GOT3 (cell line): Measurements from ENCODE around the gene CHCHD1.
"Not testable (repeated sequence)": the region's sequence is repeated elsewhere in the genome, so short reads cannot be mapped to it uniquely, and the experiment has no call there.

Source experiments
- DNase-seq: peaks from one replicate; lab custom pipeline; 2025; ENCODE audit warnings: mixed read lengths; lab: John Stamatoyannopoulos, UW

The CHCHD1 gene

DNA sequence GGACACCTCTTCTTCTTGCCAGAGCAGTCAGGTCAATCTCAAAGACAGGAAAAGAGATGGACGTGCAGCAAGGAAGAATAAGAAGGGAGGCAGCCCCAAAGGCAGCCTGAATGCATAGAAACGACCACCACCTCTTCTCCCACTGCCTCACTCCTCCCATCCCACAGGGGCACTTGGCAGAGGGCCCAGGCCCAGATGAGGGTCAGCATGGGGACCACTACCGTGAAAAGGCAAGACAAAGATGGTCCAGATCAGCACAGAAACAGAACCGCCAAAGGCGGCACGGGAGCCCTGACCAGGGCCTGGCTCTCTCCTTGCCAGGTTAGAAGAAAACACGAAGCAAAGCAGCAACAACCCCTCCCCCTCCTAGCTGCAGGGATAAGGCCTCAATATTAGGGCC, 31.5 kb downstream of the CHCHD1 start:
- no peak for DNase-seq

DNA sequence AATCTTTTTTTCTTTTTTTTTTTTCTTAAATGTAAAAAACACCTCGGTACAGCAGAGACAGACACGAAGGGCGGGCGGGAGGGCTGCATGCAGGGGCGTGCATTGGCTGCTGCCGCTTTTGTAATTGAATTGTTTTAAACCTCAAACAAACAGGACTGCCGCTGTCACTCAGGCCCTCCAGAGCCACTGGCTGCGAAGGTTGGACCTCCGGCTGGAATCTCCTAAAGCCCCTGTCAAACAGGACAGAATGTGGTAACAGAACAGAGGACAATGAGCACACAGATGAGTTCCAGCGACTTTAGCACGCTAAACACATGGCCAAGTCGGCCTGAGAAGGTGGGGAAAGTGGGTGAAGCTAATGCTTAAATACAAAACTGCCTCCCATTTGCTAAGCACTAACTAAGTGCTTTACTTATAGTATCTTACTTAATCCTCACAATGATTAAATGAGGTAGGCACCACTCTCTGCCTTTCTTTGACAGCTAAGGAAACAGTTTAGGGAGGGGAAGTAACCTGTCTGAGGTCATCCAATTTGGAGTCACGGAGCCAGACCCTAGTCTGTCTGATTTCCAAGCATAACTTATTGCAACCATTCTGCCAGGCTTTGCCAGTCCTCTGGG, 32.5 kb downstream of the CHCHD1 start:
- DNase-seq, result no peak

DNA sequence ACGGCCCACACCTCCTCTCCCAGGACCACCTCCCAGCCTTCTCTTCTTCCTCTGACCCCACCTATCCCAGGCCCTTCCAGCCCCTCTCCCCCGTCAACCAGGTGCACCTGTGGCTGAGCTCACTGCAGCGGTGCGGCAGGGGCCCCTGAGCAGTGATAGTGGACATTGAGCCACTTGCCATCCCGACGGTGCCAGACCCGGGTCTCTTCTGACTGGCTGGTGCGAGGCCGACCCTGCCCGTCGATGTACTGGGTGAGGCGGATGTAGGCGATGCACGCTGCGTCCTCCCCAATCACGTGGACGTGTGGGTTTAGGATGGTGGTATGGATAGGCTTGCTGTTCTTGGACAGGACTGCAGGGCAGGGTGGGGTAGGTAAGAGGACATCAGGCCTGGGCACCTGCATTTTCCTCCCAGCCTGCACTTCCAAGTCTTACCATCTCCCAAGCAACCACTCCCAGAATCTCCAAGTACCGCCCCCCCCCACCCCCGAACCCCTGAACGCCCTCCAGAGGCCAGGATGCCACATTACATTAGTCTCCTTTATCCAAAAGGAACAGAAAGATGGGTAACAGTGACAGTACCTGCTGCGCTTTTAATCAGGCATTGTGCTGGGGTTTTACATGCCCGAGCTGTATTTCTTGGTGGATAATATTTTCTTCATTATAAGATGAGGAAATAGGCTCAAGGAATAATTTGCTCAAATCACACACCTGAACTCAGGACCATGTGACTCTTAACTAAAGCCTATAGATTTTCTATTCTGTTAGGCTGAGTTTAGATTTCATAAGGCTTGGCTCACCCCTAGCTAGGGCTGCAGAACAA, 33.3 kb downstream of the CHCHD1 start:
- DNase-seq, result no peak

DNA sequence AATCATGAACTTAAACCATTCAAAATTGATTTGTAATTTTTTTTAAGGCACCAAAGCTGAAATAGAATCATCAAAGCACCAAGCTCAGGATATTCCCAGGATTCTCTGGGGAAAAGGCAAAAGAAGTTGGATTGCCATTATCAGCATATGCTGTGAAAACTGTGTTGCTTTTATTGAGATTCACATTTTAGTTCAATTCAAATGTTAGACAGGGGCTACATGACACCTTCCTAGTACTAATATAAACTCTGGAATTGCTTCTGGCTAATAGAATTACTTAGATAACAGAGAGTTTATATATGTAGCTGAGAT, 33.8 kb downstream of the CHCHD1 start:
- no peak for DNase-seq

DNA sequence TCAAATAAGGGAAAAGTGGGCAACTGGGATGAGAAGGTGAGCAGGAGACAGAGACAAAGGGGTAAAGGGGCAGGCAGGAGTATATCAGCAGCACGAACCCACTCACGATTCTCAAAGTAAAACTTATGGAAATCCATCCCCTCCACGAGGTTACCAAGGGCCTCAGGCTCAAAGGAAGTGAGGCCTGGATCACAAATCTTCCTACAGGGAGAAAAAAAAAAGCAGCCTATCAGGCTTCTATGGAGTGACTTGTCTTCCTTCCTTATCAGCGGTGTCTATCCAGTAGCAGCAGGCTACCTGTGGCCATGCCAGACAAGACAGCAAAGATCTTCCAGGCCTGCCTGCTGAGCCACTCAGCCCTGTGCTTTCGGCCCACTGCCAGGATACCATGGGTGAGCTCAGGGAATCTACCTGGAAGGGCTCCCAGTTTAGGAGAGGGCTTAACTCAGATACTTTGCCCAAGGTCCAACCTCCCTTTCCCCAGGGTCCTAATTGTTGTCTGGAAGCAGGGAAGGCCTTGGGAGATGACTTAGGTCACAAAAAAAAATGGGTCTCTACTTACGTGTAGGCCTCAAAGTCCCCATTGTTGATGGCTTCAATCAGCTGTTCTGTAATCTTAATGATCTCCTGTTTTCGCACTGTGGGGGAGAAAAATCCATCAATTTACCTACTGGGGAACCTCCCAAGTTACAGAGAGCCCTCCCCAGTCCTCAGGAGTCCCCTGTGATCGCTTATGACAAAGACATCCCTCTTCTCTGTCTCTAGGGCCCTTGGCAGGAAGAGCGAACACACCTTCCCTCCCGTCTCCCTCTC, 35.3 kb downstream of the CHCHD1 start:
- no peak for DNase-seq

DNA sequence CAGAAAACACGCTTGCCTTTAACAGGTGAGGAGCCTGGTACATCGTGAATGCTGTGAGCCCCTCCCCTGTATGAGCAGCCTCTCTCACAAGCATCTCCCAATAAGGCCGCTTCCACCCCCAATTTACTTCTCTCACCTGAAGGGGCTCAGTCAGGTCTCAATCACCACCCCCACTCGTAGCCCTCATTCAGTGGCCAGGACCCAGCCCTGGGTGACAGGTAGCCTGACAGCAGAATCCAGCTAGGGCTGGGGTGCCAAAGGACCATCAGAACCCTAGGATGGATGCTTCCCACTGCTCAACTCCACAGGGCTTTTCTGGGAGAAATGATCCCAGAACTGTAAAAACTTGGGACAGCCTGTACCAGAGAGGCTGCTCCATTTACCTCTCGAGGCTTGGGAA, 36.0 kb downstream of the CHCHD1 start:
- no peak for DNase-seq

DNA sequence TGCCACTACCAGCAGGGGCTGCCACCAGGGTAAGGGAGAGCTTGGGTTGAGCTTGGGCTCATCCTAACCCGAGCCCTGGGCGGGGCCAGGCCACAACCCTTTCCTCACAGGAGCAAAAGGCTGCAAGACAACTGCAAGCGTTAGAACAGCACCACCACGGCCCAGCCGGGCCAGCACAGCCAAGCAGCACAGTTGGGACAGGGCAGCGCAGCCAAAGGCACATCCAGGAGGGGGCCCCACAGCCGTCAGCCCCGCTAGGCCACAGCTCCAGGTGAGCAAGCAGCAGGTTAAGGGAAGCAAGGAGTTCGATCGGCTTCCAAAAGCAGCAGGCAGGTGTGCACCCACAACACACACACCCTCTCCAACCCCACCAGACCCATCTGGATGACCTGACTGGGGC, 36.6 kb downstream of the CHCHD1 start:
- no peak for DNase-seq

DNA sequence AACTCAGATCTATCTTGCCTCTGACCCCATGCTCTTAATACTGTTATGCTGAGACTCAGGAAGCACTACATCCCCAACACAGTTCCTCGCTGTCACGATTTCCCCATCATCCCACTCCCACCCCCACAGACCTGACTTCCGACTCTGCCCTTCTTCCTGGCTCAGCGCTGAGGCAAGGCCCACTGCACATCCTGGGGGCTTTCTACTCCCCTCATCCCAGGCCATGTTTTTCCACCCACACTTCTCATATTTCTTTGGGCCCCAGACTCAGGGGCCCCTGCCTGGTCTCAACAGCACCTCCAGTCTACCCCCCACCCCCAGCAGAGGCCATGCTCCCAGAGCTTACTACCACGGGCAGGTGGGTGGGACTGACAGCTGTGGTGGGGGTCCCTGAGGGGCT, 37.2 kb downstream of the CHCHD1 start:
- DNase-seq, result no peak

DNA sequence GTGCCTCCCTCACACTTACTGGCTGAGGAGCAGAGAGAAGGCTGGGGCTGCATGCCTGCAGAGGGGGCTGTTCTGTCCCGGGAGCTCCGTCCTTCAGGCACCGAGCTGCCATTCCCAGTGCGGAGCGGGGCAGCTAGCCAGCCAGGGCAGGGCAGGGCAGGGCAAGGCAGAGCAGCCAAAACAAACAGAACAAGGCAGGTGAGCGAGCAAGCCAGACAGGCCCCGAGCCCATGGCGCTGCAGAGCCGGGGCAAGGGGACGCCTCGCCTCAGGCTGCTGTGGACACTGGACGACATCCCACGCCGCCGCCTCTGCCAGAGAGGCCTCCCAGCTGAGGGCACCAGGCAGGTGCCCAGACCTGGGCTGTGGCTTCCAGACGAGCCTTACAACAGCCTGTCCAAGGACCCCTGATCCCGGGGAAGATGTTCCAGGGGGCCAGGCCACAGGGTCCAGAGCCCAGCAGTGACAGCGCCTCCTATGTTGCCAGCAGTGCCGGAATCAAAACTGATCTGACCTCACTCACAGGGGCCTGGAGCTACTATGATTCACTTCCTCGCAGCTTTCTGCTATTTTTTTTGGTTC, 37.8 kb downstream of the CHCHD1 start:
- no peak for DNase-seq

DNA sequence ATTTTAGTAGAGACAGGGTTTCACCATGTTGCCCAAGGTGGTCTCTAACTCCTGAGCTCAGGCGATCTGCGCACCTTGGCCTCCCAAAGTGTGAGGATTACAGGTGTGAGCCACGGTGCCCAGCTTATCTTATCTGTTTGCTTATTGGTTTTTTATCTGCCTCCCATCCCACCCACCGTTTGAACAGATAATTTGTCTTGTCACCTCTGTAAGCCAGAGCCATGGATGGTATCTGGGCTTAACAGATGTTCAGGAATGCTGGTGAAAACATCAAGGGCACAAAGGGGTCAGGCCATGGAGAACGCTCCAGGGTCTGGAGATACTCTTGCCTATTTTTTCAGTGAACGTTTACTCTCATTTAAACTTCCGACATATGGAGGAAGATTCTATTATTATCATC, 41.5 kb downstream of the CHCHD1 start:
- no peak for DNase-seq

DNA sequence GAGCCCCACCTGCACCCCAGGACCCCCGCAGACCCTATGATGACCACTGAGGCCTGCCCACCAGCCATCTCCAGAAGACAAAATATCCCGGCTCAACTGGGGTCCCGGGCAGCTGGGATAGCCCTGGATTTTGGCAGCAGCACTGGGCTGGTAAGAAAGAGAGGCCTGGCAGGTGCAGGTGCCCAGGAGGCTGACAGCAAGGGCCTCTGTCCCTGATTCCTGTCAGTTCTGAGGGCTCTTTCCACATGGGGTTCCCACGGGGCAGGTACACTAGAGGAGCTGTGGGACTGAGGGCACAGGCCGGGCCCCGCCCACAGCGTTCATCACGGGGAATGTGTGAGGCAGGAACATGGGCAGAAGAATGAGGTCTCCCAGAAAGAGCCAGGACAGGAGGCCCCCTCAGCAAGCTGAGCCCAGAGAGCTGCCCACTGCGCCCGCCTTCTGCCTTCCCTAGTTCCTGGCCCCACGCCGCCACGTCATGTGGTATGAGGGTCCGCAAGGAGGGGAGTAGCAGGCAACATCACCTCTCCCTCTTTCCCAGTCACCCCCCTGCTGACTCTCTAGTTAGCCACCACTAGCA, 42.4 kb downstream of the CHCHD1 start:
- DNase-seq, result no peak

DNA sequence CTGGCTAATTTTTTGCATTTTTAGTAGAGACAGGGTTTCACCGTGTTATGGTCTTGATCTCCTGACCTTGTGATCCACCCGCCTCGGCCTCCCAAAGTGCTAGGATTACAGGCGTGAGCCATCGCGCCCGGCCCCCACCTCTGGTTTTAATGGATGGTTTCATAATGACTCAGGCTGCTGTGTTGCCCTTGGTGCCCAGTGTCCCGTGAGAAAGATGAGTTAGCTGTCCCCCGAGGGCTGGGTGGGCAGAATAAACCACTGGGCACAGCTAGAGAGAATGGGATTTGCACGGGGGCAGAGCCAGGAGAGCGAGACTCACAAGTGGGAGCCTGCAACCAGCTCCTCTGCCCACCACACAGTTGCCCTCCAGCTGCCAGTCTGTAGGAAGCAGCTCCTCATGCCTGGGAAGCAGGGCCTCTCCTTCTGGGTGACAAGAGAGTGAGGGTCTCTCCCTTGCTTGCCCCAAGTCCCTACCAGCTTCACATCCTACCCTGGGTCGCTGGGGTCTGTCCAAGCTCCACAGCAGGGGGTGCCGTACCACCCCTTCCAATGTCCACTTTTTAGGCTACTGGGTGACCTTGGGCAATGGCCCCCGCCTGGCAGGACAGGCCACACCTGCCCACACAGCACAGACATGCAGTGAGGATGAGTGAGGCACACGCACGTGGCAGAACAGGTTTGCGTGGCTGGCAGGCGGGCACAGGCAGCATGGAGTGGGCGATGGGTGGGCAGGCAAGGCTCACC, 45.7 kb downstream of the CHCHD1 start:
- DNase-seq, result no peak

DNA sequence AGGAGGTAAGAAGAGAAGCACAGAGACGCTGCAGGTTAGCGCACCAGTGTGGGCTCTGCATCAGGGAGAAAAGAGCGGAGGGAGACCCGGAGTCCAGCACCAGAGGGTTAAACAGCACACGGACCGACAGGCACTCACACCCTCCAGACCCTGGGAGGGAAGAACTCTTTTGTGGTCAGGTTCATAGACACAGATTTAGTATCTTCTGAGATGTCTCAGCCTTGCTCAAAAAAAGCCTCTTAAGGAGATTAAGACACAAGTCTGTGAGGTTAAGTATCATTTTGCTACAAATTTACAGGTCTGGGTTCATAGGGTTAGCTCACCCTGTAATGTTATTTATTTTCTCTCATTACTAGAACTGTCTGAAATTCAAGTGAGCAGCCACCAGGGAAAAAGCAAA, 46.3 kb downstream of the CHCHD1 start:
- no peak for DNase-seq

DNA sequence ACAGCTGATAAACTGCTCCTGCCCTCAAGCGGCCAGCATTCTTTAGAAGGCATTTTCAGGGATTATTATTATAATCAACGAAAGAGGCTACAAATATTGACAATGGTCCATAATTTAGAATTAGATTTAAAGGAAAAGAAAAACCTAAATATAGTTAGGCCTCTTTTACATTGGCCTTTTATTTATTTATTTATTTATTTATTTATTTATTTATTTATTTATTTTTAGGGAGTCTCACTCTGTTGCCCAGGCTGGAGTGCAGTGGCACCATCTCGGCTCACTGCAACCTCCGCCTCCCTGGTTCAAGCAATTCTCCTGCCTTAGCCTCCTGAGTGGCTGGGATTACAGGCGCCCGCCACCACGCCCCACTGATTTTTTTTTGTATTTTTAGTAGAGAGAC, 47.2 kb downstream of the CHCHD1 start:
- not testable (repeated sequence) for DNase-seq
